NCI-H82 treated with DMSO at 0.1 percent for 48 hours (cell line): ENCODE data around the gene SCYGR7.
"Not testable (repeated sequence)": the region's sequence is repeated elsewhere in the genome, so short reads cannot be mapped to it uniquely, and the experiment has no call there.

Source experiments
- DNase-seq: peaks from one replicate; lab custom pipeline; 2025; ENCODE audit not compliant: unreplicated experiment; lab: John Stamatoyannopoulos, UW

Gene SCYGR7, protein sequence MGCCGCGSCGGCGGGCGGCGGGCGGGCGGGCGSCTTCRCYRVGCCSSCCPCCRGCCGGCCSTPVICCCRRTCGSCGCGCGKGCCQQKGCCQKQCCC

DNA sequence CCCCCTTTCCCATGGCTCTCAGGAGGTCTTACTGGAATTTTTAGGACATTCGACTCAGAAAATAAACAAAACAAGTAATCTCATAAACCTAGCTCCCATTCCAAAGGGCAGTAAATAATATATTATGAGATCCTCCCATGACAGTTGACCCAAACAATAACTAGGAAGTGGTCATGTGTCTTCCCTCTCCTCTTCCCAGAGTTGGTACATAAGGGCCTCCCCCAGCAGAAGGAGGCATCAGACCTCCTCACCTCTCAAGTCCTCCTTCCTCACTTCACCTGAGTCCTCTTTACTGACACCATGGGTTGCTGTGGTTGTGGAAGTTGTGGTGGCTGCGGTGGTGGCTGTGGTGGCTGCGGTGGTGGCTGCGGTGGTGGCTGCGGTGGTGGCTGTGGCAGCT is at the start of gene SCYGR7:
Gene SCYGR7, plus strand, starts transcription at position 301 of the 400 bp plus-strand sequence. Its CDS starts 0 bp downstream, at position 301.
- DNase-seq: no peak

DNA sequence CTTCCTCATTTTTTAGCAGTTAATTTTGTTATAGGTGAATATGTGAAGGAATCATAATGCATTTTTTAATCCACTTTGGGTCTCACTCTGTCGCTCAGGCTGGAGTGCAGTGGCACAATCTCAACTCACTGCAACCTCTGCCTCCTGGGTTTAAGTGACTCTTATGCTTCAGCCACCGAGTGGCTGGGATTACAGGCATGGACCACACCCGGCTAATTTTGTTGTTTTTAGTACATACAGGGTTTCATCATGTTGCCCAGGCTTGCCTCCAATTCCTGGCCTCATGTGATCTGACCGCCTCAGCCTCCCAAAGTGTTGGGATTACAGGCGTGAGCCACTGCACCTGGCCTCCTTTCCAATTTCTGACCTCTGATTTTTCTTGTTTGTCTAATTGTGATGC is 43.9 kb upstream of the SCYGR7 start:
- DNase-seq: no peak

DNA sequence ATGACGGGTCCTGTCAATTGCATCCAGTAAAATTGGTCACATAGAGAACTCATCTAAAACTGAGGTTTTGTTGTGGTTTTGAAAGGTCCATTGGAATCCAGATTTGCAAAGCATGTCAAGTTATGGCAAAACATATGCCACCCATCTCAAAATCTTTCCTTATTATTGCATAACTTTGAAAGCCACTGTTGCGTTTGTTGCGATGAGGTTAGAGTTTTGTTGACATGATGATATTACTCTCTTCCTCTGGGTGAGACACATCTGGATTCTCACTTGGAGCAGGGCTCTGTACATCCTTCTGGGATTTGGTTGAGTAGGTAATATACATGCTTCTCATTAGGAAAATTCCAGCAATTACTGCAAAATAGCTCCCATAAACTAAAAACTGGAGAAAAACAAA is 40.9 kb upstream of the SCYGR7 start:
- no peak for DNase-seq

DNA sequence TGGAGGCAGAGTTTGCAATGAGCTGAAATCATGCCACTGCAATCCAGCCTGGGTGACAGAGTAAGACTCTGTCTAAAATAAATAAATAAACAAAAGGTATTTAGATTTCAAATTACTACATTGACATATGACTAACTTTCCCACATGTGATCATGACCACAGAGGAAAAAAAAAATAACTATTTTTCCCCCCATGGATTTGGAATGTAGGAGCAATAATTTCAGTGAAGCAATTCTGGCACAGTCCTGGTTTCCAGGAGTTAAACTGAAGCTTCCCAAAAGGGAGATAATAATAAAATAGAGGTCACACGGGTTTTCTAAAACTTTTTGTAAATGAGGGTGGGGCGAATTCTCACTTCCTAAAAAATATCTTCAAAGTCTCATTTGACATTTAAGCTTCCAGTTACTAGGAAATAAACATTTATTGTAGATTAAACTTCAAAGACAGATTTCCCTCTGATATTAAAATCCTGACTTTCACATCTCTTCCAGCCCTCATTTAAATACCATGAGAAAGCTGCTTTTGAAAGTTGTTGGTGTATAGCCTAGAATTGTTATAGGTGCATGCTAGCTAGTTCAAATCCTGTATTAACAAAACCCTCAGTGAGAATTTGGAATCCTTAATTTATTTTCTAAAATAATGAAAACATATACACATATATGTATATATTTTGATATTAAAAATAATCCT is 31.0 kb upstream of the SCYGR7 start:
- no peak for DNase-seq

DNA sequence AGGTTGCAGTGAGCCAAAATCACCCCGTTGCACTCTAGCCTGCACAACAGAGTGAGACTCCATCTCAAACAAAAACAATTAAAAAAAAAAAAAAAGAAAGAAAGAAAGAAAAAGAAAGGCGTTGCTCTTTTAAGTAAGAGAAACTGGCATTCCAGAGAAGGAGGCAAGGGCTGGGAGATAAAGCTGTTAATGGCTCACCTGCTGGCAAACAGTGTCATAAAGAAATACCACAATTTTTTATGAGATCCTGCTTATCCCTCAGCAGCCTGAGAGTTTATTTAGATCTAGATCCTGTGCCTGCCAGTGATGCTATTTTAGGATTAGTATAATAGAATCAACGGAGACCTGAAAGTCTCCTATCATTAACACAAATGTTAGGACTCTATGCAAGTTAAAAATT is 26.6 kb upstream of the SCYGR7 start:
- DNase-seq: no peak

DNA sequence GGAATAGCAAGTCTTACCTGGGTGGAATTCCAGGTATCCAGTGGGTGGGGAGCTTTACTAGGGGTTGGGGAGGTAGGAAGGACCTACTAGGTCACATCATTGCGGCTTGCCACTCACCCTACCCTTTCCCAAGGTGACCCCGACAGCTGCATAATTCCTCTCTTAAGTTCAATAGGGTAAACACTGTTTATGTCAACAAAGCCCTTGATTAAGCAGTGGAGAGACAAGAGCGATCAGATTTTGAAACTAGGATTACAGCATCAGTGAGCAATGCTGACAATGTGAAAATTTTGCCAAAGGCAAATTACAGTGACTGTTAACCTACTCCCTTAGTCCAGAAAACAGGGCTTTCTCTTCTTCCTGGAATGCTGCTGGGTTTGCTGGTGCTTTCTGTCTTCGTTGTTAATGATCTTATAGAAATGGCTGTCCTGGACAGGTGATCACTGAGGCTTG is 24.8 kb upstream of the SCYGR7 start:
- DNase-seq: no peak

DNA sequence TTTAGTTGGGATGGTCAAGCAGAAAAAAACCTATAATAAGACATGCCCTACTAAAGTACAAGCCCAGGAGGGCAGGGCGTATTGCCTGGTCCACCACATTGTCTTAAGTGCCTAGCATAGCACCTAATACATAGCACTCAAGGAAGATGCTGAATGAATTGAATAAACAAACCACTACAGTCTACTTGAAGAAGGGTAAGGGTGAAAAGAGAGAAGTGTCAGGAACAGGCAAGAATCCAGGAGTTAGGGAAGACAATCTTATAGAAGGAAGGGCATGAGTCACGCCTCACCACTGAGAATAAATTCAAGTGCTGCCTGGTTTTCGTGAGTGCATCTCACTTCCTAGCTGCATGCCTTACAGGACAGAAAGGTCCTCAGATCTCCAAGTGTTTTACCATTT is 24.2 kb upstream of the SCYGR7 start:
- no peak for DNase-seq

DNA sequence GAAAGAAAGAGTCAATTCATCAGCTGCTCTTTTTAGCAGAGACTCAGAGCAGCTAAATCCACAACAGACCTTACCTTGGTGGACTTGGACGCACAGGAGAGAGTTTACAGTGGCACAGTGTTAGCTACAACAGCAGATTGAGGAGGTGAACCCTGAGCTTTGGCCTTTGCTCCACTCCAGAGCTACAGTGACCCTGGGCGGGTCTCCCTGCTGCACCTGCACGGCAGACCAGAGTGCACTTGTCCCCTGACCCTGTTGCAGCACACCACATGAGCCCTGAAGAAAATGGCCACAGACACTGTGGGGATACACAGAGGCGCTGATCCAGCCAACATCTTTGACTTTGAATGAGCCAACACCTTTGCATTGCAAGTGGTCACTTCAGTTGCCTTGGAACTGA is 21.3 kb upstream of the SCYGR7 start:
- no peak for DNase-seq

DNA sequence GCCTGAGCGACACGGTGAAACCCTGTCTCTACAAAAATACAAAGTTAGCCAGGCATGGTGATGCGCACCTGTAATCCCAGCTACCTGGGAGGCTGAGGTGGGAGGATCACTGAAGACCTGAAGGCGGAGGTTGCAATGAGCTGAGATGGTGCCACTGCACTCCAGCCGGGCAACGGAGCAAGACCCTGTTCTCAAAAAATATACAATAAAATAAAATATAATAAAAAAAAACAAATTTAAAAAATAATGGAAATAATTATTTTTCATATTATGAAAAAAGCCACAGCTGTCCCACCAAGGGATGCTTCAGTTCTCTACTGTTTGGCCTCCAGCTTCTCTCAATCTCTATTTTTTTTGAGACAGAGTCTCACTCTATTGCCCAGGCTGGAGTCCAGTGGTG is 20.7 kb upstream of the SCYGR7 start:
- no peak for DNase-seq

DNA sequence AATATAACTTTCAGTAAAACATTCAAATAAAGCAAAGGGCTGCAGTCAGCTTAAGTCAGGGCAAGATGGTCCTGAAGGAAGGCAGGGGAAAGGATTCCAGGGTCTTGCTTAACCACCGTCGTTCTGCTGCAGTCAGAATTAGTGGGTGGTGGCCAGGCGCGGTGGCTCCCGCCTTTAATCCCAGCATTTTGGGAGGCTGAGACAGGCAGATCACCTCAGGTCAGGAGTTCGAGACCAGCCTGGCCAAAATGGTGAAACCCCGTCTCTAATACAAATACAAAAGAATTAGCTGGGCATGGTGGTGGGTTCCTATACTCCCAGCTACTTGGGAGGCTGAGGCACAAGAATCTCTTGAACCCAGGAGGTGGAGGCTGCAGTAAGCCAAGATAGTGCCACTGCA is 17.1 kb upstream of the SCYGR7 start:
- no peak for DNase-seq

DNA sequence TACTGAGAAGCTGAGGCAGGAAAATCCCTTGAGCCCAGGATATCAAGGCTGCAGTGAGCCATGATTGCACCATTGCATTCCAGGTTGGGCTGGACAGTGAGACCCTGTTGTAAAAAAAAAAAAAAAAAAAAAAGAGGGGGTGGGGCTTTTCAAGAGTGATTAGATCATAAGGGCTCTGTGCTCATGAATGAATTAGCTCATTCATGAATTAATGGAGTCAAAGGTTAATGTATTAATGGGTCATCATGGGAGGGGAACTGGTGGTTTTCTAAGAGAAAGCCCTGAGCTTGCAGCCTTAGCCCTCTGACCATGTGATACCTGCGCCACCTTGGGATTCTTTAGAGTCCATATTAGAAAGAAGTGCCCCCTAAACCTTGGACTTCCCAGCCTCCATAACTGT is 14.8 kb upstream of the SCYGR7 start:
- DNase-seq: no peak

DNA sequence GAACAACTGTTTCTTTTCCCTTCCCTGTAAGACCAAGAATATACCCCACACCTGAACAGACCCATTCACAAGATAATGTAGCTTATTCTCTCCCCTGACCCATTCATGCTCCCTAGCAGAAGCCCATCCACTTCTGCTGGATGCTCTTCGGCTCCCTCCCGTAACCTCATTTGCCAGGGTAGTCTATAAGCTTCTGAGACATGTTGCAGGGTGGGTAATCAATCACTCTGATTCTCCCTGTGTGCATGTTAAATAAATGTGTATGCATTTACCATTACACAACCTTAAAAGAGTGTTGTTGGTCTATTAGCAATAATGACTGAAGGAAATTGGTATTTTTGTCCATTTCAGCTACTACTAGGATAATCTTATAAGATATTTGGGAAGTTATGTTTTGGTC is 11.6 kb upstream of the SCYGR7 start:
- no peak for DNase-seq

DNA sequence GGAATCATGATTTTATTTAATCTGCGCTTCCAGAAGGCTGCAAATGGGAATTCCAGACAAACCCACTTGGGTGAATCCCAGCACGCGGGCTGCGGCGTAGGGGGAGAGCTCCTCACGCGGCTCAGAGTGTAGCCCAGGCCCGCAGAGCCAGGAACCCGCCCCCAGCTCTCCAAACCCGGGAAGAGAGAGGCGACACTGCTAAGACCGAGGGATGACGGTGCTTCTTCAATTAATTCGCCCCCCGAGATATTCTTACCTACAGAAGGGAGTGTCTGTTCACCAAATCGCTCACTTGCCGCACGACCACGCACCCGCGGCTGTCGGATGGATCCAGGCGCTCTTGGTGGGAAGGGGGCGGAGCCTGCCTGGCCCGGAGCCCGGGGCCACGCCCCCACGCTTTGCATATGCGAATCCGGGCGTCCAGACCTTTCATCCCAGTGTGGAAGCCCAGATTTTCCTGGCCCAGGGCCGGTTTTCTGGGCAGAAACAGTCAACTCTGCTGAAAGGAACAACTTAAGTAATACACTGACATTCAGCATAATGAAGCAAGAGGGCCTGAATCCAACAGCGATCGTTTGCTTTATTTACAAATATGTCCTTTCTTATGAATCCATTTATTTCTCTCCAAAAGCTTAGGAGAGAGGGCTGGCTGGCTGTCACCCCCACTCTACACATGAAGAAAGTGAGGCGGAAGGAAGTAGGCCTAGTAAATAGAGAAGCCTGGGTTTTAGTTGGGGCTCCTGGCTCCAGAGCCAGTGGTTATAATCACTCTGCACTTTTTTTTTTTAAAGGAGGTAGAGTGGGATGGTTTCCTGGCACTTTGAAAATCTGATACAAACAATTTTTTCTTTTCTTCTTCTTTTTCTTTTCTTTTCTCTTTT is 10.2 kb upstream of the SCYGR7 start, which contains the start of gene SLC19A3:
Gene SLC19A3, minus strand, starts transcription at position 342 of the 881 bp plus-strand sequence. CDS start 15,710 bp downstream, outside the sequence.
- no peak for DNase-seq

DNA sequence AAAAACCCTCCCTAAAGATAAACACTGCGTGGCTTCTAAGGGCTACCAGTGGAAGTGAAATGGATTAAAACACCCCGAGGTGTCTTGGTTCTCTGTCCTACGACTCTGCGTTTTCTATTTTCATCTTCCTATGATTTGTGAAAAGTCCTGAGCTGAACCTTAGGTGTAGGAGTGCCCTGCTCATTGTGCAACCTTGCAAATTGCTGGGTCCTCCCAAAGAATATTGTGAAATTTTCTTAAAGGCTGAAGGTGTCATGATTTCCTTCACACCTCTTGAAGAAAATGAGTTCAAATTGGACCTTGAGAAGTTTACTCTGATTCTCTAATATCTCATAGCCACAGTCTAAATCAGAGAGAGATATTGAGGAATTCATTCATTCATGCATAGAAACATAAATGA is 8.5 kb upstream of the SCYGR7 start:
- no peak for DNase-seq

DNA sequence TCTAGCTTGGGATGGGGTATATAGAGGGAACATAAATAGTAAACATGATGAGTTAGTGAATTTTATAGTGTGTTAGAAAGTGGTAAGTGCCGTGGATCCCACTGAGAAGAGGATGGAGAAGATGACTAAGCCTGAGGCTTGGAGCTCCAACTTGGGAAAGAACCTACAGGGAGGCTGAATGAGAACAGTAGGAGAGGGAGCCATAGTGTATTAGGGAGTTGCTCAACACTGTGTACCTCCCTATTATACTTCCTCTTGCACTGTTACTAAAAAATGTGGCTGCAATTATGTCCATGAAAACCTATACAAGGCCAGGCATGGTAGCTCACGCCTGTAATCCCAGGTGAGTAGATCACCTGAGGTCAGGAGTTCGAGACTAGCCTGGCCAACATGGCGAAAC is 7.5 kb upstream of the SCYGR7 start:
- DNase-seq: no peak

DNA sequence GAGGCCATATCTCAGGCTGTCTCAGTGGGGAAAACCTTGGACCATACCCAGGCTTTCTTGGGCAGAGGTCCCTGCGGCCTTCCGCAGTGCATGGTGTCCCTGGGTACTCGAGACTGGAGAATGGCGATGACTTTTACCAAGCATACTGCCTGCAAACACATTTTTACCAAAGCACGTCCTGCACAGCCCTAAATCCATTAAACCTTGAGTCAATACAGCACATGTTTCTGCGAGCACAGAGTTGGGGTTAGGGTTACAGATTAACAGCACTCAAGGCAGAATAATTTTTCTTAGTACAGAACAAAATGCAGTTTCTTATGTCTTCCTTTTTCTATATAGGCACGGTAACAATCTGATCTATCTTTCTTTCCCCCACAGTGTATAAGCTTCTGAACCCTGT is 5.3 kb upstream of the SCYGR7 start:
- not testable (repeated sequence) for DNase-seq

DNA sequence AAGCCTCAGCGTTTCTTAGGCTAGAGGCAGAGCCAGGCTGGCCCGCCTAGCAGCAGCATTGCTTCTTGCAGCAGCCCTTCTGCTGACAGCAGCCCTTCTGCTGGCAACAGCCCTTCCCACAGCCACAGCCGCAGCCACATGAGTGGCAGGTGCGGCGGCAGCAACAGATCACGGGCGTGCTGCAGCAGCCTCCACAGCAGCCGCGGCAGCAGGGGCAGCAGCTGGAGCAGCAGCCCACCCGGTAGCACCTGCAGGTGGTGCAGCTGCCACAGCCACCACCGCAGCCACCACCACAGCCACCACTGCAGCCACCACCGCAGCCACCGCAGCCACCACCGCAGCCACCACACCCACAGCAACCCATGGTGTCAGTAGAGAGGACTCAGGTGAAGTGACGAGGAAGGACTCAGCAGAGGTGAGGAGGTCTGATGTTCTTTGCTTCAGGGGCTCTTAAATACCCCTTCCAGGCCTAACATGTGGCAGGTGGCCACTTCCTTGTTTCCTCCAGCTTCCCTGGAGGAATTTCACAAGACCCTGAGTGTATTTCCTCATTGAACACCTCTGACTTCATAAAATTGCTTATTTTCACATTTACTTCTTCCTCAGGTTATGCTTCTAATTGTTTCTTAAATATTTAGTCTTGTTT is 3.6 kb upstream of the SCYGR7 start, which contains the start of gene SCYGR6:
Gene SCYGR6, minus strand, starts transcription at position 364 of the 646 bp plus-strand sequence. Its CDS starts 0 bp downstream, at position 364.
- DNase-seq: no peak

DNA sequence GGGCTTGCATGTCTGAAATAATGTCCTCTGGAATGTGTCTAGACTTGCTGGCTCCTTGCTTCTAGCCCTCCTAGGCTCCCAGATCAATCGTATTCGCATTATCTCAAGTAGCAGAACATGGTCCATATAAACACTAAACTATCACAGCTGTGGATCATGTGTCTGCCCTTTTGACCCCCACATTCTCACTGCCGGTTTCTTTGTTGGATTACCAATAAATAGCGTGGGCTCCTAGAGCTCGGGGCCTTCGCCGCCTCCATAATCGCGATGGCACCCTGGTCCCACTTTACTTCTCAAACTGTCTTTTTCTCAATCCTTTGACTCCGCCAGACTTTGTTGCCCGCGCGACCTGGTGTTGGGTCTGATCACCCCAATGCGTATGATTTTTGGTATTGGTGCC is 11.2 kb downstream of the SCYGR7 start:
- no peak for DNase-seq

DNA sequence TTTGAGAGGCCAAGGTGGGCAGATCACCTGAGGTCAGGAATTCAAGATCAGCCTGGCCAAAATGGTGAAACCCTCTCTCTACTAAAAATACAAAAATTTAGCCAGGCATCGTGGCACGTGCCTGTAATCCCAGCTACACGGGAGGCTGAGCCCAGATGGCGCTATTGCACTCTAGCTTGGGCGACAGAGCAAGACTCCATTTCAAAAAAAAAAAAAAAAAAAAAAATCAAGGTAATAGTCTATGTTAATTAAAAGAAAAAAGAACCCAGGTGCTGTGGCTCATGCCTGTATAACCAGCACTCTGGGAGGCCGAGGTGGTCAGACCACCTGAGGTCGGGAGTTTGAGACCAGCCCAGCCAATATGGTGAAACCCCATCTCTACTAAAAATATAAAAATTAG is 12.6 kb downstream of the SCYGR7 start:
- not testable (repeated sequence) for DNase-seq

DNA sequence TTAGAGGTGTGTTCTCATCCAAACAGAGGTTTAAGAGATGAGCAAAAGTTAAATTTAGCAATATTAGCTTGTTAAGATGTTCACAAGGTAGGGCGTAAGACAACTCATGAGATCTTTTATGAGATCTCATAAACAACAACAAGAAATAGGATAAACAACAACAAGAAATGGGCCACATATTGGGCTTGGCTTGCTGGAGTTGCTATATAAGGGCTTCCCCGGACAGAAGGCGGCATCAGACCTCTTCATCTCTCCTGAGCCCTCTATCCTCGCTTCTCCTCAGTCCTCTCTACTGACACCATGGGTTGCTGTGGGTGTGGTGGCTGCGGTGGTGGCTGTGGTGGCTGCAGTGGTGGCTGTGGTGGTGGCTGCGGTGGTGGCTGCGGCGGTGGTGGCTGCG is 17.5 kb downstream of the SCYGR7 start, which contains the start of gene SCYGR8:
Gene SCYGR8, plus strand, starts transcription at position 301 of the 400 bp plus-strand sequence. Its CDS starts 0 bp downstream, at position 301.
- DNase-seq: no peak

DNA sequence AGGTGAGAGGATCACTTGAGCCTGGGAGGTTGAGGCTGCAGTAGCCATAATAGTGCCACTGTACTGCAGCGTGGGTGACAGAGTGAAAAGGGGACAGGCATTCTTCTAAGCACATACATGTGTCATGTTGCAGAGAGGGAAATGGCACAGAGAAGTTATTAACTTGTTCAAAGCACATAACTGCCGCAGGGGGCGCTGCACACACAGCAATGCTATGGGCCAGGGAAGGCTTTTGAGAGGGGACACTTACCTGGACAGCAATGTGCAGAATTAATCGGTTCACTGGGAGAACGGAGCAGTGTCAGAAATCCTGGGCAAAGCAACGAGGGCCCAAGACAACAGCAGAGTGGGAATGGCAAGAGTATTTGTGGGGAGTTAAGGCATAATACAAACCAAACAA is 19.9 kb downstream of the SCYGR7 start:
- no peak for DNase-seq
